ENCODE results near the gene CGNL1.

GRCh38 chr15:57335293-57335715 lies 41.0 kb upstream of the CGNL1 start:
- TF ChIP-seq CTCF (IDR thresholded peaks at IDR 0.05) (no peak), POLR2A (IDR thresholded peaks at IDR 0.05) (no peak)
